GM18951 (cell line): ENCODE data around the gene LAMTOR4.
A peak's percentile ranks its signal among the peaks of the same experiment; 100 is the strongest.

Experiments
- POLR2A ChIP-seq: IDR thresholded peaks from 4 replicates; pipeline ENCODE4 v1.6.1; 2011; ENCODE audit warnings: mild to moderate bottlenecking; ENCODE audit not compliant: insufficient read length, insufficient read depth; ENCODE audit errors: extremely low read depth
- in situ Hi-C: fragments of 300-500 bp; cut with MboI; formaldehyde crosslinking; loops from one replicate; pipeline ENCODE4 v1.12.0; 2022; ENCODE audit warnings: low sequenced_read_pairs, mixed read lengths, inconsistent platforms; ENCODE audit not compliant: unreplicated experiment

Gene LAMTOR4

GRCh38 chr7:100118388-100119071, 30.2 kb upstream of the LAMTOR4 start:
- no peak for TF ChIP-seq POLR2A
- in situ Hi-C loops = no loop called here

DNA sequence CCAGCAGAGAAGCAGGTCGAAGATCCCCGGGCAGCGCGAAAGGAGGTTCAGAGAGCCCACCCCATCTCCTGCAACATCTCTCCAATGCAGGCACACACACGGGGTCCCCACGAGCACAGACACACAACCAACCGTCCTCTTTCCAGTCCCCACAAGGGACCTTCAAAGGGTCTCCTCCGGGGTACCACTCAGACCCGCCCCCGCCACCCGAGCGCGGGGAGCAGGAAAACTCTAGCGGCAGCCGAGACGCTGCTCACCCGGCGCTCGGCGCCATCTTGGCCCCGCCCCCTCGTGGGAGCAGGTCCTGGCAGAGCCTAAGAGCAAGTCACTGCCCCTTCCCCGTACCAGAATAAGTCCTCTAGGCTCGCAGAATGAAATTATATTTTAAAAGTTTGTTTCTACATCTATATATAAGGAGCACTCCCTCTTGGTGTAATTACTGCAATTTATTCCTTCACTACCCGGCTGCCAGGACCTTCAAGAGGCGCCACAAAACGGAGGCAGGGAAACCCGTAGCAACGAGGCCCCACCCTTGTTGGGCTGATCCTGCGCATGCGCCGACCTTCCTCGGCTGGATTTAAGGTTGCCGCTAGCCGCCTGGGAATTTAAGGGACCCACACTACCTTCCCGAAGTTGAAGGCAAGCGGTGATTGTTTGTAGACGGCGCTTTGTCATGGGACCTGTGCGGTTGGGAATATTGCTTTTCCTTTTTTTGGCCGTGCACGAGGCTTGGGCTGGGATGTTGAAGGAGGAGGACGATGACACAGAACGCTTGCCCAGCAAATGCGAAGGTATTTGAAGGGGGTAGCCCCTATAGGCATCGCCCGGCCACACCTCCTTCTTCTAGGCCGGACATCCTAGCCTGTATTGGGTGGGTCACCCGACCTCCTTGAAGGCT, 29.4 kb upstream of the LAMTOR4 start, which contains the start of the genes CNPY4 and TAF6:
Gene CNPY4, plus strand, starts transcription at position 563 of the 898 bp plus-strand sequence. Its CDS starts 111 bp downstream, at position 674.
Gene TAF6, minus strand, starts transcription at position 287 of the 898 bp plus-strand sequence. CDS start 5,149 bp downstream, outside the sequence.
- peak; percentile 89 for TF ChIP-seq POLR2A
- in situ Hi-C loops = no loop called here

DNA sequence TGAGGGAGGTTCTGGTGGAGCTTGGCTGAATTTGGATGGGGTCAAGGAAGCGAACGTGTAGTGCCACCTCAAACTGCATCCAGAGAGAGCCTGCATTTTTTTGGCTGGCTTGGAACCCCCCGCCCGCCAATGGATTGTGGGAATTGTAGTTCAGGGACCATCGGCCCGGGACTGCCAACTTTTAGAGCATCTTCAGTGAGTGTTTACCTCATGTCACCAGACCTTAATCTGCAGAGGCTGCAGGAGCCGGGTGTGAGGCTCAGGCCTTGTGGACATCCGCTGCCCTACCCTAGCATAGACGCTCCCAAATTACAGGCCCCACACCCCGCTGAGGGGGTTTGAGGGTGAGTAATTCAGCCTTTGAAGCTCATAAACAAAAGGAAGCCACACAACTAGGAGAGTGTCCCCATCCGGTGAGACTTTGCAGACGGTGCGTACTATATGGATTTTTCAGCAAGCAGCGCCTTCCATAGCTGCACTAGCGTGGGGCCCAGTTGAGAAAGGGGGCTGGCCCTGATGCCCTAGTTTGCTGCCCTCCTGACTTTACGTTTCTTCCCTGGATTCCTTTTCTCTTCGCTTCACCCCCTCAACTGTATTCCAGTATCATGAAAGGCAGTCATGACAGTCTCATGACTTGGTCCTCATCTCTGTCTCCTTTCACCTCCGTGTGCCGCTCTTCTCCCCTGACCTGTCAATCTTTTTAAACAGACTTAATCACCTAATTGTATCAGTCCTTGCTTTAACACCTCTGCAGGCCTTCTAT, 28.6 kb upstream of the LAMTOR4 start:
- in situ Hi-C loops = no loop called here
- no peak for TF ChIP-seq POLR2A

DNA sequence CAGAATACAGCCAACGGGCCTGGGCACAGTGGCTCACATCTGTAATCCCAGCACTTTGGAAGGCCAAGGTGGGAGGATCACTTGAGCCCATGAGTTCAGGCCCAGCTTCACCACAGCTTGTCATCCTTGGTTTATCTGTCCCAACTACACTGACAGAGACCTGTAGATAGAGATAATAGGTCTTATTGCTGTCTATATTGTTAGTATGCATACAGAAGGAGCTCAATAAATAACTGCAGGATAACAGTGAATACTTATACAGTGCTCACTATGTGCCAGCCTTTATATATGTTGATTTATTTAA, 28.0 kb upstream of the LAMTOR4 start:
- TF ChIP-seq POLR2A = no peak
- in situ Hi-C loops = no loop called here

DNA sequence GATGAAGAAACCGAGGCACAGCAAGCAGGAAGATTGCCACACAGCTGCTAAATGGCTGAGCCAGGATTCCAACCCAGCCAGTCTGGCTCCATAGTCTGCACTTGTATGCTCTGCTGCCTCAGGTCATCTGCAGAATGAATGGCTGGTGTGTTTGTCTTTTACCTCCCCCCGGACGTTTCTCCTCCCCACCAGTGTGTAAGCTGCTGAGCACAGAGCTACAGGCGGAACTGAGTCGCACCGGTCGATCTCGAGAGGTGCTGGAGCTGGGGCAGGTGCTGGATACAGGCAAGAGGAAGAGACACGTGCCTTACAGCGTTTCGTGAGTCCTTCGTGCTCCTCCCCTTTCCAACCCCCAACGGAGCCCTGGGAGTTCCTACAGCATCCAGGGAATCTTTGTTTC, 26.7 kb upstream of the LAMTOR4 start:
- in situ Hi-C loops = no loop called here
- TF ChIP-seq POLR2A = no peak

DNA sequence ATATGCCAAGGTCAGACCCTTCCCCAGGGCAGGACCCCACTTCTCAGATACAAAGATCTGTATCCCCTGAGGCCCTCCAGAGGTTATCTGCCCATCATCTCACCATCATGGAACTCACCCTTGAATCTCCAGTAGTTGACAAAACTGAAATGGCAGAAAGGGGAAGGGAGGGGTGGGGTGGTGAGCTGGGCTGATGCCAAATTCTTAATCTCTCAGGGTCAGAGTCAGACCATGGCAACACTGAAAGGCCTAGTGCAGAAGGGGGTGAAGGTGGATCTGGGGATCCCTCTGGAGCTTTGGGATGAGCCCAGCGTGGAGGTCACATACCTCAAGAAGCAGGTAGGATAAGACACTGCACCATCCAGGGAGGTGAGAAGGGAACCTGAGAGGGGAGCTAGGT, 26.1 kb upstream of the LAMTOR4 start:
- no peak for TF ChIP-seq POLR2A
- in situ Hi-C loops = no loop called here

DNA sequence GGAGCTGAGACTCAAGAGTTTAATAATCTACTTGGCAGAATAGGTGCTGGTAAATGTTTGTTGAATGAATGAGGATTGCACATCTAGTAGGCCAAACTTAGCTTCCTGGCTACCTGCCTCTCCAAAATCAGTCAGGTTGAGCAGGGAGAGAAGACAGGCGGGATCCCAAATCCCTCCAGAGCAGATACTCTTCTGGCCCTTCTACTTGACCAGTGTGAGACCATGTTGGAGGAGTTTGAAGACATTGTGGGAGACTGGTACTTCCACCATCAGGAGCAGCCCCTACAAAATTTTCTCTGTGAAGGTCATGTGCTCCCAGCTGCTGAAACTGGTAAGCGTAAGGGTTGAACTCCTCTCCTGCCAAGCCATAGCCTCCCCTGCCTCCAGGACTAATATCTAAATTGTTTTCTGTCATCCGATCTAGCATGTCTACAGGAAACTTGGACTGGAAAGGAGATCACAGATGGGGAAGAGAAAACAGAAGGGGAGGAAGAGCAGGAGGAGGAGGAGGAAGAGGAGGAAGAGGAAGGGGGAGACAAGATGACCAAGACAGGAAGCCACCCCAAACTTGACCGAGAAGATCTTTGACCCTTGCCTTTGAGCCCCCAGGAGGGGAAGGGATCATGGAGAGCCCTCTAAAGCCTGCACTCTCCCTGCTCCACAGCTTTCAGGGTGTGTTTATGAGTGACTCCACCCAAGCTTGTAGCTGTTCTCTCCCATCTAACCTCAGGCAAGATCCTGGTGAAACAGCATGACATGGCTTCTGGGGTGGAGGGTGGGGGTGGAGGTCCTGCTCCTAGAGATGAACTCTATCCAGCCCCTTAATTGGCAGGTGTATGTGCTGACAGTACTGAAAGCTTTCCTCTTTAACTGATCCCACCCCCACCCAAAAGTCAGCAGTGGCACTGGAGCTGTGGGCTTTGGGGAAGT, 24.2 kb upstream of the LAMTOR4 start:
- in situ Hi-C loops = no loop called here
- TF ChIP-seq POLR2A = no peak

GRCh38 chr7:100126239-100126930, 22.3 kb upstream of the LAMTOR4 start:
- in situ Hi-C loops = no loop called here
- TF ChIP-seq POLR2A = no peak

GRCh38 chr7:100126931-100127865, 21.5 kb upstream of the LAMTOR4 start, which contains the start of gene MBLAC1:
TSS of gene MBLAC1 (plus strand) at chr7:100126967. CDS start at chr7:100127396, 429 bp downstream.
- in situ Hi-C loops = no loop called here
- peak; percentile 85 for TF ChIP-seq POLR2A

GRCh38 chr7:100127866-100128636, 20.7 kb upstream of the LAMTOR4 start:
- in situ Hi-C loops = no loop called here
- no peak for TF ChIP-seq POLR2A
